ENCODE measurements around the gene SAMD8.

The SAMD8 gene

DNA sequence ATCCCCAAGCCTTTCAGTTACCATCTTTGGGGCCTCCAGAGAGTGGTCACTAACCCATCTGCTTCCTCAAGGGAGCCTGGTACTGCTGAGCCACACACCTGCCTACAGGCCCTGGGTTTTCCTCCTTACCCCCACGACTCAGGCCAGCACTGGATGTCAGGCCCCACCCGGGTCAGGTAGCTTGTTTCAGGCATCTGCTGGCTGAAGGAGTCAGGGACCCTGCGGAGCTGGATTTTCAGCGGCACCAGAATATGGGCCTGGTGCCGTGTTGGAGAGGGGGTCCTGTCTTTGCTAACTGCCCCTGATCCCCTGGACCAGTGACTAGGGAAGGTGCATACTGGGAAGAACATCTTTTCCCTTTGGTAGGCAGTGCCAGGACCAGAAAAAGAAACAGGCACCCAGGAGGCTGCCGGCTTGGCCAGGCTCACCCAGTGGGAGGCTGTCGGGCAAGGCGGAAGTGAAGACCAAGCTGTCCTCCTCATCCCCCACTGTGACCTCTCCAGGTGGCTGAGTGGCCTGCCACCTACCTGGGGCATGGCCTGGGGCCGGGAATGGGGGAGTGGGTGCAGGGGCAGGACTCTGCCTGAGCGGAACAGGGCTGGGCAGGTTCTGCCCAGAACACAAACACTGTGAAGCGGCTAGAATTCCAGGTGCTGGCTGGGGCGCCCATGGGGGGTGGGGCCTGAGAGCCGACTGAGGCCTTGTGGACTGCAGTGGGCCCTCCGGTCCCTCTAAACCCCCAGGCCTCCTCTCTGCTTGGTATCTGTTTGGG, 12.4 kb upstream of the SAMD8 start:
- ChIA-PET POLR2A (no interaction called here), CTCF (interaction anchor here (0.9 to 16.4 kb wide), 30 partner anchors 7 to 975 kb away, joined by 3 to 319 read pairs (median 4); partner anchors contain the start of gene COMTD1)
- H3K4me3 ChIP-seq (ENCODE audit: low read depth, low read length), result no peak overlapping the region
- TF ChIP-seq, protein P1, sequence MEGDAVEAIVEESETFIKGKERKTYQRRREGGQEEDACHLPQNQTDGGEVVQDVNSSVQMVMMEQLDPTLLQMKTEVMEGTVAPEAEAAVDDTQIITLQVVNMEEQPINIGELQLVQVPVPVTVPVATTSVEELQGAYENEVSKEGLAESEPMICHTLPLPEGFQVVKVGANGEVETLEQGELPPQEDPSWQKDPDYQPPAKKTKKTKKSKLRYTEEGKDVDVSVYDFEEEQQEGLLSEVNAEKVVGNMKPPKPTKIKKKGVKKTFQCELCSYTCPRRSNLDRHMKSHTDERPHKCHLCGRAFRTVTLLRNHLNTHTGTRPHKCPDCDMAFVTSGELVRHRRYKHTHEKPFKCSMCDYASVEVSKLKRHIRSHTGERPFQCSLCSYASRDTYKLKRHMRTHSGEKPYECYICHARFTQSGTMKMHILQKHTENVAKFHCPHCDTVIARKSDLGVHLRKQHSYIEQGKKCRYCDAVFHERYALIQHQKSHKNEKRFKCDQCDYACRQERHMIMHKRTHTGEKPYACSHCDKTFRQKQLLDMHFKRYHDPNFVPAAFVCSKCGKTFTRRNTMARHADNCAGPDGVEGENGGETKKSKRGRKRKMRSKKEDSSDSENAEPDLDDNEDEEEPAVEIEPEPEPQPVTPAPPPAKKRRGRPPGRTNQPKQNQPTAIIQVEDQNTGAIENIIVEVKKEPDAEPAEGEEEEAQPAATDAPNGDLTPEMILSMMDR (IDR thresholded peaks at IDR 0.05; ENCODE audit: insufficient read depth, low read length, missing control alignments), result no peak
- no peak for DNase-seq (ENCODE audit: low read depth, low spot score)

DNA sequence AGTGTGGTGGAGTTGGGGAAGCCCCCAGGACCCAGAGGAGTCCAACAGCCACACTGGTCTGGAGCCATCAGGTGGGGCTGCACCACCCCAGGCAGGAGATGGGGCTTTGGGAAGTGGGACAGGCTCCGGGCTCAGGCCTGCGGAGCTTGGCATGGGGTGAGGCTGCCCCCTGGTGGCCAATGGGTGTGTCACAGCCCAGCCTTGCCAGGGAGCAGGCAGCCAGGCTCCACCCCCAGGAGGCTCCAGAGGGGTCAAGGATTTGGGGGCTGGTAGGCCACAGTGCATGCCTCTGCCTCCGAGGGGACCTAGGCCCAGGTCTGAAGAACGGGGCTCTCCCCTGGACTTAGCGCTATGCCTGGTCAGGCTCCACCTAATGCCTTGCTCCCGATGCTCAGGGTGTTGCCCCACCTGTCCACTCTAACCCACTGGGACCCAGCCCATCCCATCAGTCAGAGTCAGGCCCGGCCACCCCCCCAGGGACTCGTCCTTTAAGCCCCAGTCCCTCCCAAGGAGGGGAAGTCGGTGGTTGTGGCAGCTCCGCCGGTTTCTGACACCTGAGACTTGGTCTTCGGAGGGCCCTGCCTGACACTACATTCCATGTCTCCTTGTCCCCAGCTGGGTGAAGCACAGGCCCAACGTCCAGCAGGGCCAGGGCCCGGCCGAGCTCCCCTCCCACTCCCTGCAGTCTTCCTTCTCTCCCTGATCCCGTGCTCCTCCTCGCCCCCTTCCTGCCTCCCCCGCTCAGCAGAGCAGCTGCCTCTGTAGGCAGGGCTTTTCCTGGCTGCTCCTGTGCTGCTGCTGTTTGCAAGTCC, 11.3 kb upstream of the SAMD8 start:
- ChIA-PET CTCF (interaction anchor here (0.6 to 16.4 kb wide), 22 partner anchors 8 to 970 kb away, joined by 3 to 319 read pairs (median 4); partner anchors contain the start of gene COMTD1), POLR2A (no interaction called here)
- TF ChIP-seq, protein P1 (IDR thresholded peaks at IDR 0.05; ENCODE audit: insufficient read depth, low read length, missing control alignments), result peak; percentile 97

DNA sequence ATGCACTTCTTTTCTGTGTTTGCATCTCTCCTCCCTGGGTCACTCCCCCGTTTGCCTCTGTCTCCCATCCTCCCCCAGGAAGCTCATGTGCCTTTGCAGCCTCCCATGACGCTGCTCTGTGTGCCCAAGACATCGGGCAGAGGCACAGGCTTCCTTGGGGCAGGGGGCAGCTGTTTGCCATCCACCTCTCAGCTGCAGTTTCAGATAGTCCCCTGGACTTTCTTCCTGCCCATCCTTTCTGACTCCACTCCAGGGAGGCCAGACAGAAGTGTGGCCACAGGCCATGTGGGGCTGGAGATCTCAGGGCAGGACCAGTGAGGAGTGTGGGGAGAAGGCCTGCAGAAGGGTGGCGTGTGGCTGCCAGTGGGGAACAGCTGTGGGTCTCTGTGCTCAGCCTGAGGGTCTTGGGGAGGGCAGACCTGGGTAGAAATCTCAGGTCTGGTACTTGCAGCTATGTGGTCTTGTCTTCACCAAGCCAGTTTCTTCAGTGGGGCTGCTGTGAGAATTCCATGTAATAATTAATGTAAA, 10.6 kb upstream of the SAMD8 start:
- CTCF ChIA-PET, result interaction anchor here (0.6 to 16.4 kb wide), 17 partner anchors 9 to 970 kb away, joined by 3 to 319 read pairs (median 4); partner anchors contain the start of gene COMTD1
- no peak overlapping the region for H3K4me3 ChIP-seq (ENCODE audit: low read depth, low read length)
- POLR2A ChIA-PET, result no interaction called here
- TF ChIP-seq, protein P1 (IDR thresholded peaks at IDR 0.05; ENCODE audit: insufficient read depth, low read length, missing control alignments), result no peak
- no peak for DNase-seq (ENCODE audit: low read depth, low spot score)

More for the DNA sequence above, 11.3 kb upstream of the SAMD8 start:
- H3K4me3 ChIP-seq (ENCODE audit: low read depth, low read length), result no peak overlapping the region
- no peak for DNase-seq (ENCODE audit: low read depth, low spot score)

DNA sequence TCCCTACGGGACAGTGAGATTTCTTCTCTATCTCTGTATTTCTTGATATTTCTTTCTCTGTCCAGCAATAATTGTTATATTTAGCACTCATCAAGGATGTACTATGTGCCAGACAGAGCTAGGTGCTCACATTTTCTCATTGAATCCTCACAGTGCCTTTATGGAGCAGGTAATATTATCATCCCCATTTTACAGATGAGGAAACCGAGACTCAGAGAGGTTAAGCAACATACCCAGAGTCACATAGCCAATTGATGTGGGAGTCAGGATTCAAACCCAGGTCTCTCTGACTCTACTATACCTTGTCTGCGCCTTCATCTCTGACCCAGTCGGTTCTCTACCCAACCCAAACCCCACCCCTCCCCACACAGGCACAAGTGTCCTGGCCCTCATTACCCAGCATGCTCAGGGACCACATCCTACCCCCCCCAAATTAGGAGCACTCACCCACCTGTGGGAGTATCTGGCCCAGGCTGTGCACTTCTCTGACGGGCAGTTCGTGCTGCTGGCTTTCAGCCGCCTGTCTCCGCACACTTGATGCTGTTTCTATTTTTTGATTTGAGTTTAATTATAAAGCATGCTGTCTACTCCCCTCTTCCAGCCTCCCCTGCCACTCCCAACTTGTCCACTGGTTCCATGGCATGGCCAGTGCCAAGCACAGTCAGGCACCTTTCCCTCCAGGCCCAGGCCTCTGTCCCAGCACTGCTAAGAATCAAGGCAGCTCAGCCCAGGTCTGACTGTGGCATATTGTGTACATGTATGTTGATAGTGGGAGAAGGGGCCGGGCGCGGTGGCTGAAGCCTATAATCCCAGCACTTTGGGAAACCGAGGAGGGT, 9.8 kb upstream of the SAMD8 start:
- CTCF ChIA-PET, result interaction anchor here (1.0 to 16.4 kb wide), 9 partner anchors 8 to 855 kb away, joined by 3 to 319 read pairs (median 5); partner anchors contain the start of gene COMTD1
- POLR2A ChIA-PET, result no interaction called here
- TF ChIP-seq, protein P1 (IDR thresholded peaks at IDR 0.05; ENCODE audit: insufficient read depth, low read length, missing control alignments), result no peak
- DNase-seq (ENCODE audit: low read depth, low spot score), result no peak
- no peak overlapping the region for H3K4me3 ChIP-seq (ENCODE audit: low read depth, low read length)

DNA sequence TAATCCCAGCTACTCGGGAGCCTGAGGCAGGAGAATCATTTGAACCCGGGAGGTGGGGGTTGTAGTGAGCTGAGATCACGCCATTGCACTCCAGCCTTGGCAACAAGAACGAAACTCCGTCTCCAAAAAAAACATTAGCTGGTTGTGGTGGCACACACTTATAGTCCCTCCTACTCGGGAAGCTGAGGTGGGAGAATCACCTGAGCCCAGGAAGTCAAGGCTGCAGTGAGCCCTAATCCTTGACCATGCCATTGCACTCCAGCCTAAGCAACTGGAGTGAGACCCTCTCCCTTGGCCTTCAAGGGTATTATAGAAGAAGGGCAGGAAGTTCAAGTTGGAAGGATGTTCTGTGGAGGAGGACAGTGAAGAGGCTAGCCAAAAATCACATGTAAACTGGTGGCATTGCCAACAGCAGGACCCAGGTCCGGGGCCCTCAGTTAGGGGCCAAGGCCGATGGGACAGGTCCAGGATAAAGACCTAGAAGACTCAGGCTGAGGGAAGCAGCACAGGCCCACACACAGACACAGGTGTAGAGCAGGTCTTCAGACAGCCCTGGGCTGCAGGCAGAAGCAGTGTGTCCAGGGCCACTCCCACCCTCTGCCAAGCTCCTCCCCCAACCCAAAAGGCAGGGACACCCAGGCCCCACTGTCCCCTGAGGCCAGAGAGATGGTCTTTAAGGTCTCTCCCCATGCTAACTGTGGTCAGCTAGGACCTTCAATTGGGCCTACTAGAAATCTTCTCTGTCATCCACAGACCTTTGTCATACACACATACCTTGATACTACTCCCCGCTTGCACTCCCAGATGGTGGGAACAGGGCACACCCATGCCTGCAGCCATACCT, 8.4 kb upstream of the SAMD8 start:
- no peak overlapping the region for H3K4me3 ChIP-seq (ENCODE audit: low read depth, low read length)
- CTCF ChIA-PET, result interaction anchor here (1.7 to 16.4 kb wide), 3 partner anchors 128 to 857 kb away, joined by 3 to 319 read pairs (median 17); partner anchors contain the start of gene COMTD1
- DNase-seq (ENCODE audit: low read depth, low spot score), result no peak
- TF ChIP-seq, protein P1 (IDR thresholded peaks at IDR 0.05; ENCODE audit: insufficient read depth, low read length, missing control alignments), result no peak
- POLR2A ChIA-PET, result no interaction called here

Data from AG04449 (cell line).